ENCODE measurements around the gene TUBA4B.

The TUBA4B gene

GRCh38 chr2:219289537-219290361, 36.7 kb downstream of the TUBA4B start:
- peaks cover 0 to 40% (median 31%) of the 10 kb centered on the region in 5 donors for H3K4me1 ChIP-seq (ENCODE audit: control insufficient read depth in 5 of 5, insufficient read depth in 5 of 5, low read length in 5 of 5)
- H3K9ac ChIP-seq (ENCODE audit: low read length in 5 of 5): peak overlapping the region in 2 of 5 donors; percentile 26 to 48

GRCh38 chr2:219290381-219291171, 37.5 kb downstream of the TUBA4B start:
- peak overlapping the region in 1 of 5 donors; percentile 26 for H3K9ac ChIP-seq (ENCODE audit: low read length in 5 of 5)
- H3K4me1 ChIP-seq (ENCODE audit: control insufficient read depth in 5 of 5, insufficient read depth in 5 of 5, low read length in 5 of 5): peaks cover 0 to 39% (median 36%) of the 10 kb centered on the region in 5 donors
- H3K9me3 ChIP-seq (ENCODE audit: control insufficient read depth in 5 of 5, low read length in 5 of 5): no peaks in the 10 kb centered on the region
- peaks cover 0 to 12% (median 6%) of the 10 kb centered on the region in 5 donors for H3K36me3 ChIP-seq (ENCODE audit: control insufficient read depth in 5 of 5, insufficient read depth in 5 of 5, low read length in 5 of 5)
- H3K27me3 ChIP-seq (ENCODE audit: control insufficient read depth in 5 of 5, insufficient read depth in 4 of 5, low read length in 5 of 5): no peaks in the 10 kb centered on the region
- H3K4me3 ChIP-seq (ENCODE audit: low read depth in 1 of 5, low read length in 5 of 5): no peak overlapping the region
- H3K27ac ChIP-seq (ENCODE audit: low read depth, low read length): peak overlapping the region; percentile 65

More at GRCh38 chr2:219289537-219290361, 36.7 kb downstream of the TUBA4B start:
- Histone ChIP-seq H3K27me3 (ENCODE audit: control insufficient read depth in 5 of 5, insufficient read depth in 4 of 5, low read length in 5 of 5) (no peaks in the 10 kb centered on the region), H3K4me3 (ENCODE audit: low read depth in 1 of 5, low read length in 5 of 5) (no peak overlapping the region), H3K9me3 (ENCODE audit: control insufficient read depth in 5 of 5, low read length in 5 of 5) (no peaks in the 10 kb centered on the region), H3K36me3 (ENCODE audit: control insufficient read depth in 5 of 5, insufficient read depth in 5 of 5, low read length in 5 of 5) (peaks cover 0 to 21% (median 14%) of the 10 kb centered on the region in 5 donors), H3K27ac (ENCODE audit: low read depth, low read length) (peak overlapping the region; percentile 65)

GRCh38 chr2:219291394-219291793, 38.4 kb downstream of the TUBA4B start:
- Histone ChIP-seq H3K9me3 (ENCODE audit: control insufficient read depth in 5 of 5, low read length in 5 of 5) (no peaks in the 10 kb centered on the region), H3K36me3 (ENCODE audit: control insufficient read depth in 5 of 5, insufficient read depth in 5 of 5, low read length in 5 of 5) (peaks cover 0 to 6% (median 4%) of the 10 kb centered on the region in 5 donors), H3K4me3 (ENCODE audit: low read depth in 1 of 5, low read length in 5 of 5) (no peak overlapping the region), H3K27me3 (ENCODE audit: control insufficient read depth in 5 of 5, insufficient read depth in 4 of 5, low read length in 5 of 5) (no peaks in the 10 kb centered on the region), H3K4me1 (ENCODE audit: control insufficient read depth in 5 of 5, insufficient read depth in 5 of 5, low read length in 5 of 5) (peaks cover 0 to 34% (median 30%) of the 10 kb centered on the region in 5 donors), H3K27ac (ENCODE audit: low read depth, low read length) (no peak overlapping the region), H3K9ac (ENCODE audit: low read length in 5 of 5) (no peak overlapping the region)

- H3K27ac ChIP-seq (ENCODE audit: low read depth, low read length): no peak overlapping the region
- H3K4me1 ChIP-seq (ENCODE audit: control insufficient read depth in 5 of 5, insufficient read depth in 5 of 5, low read length in 5 of 5): peaks cover 0 to 31% (median 25%) of the 10 kb centered on the region in 5 donors
- peaks cover 0 to under 1% (median 0%) of the 10 kb centered on the region in 5 donors for H3K36me3 ChIP-seq (ENCODE audit: control insufficient read depth in 5 of 5, insufficient read depth in 5 of 5, low read length in 5 of 5)
- no peaks in the 10 kb centered on the region for H3K27me3 ChIP-seq (ENCODE audit: control insufficient read depth in 5 of 5, insufficient read depth in 4 of 5, low read length in 5 of 5)
- H3K9ac ChIP-seq (ENCODE audit: low read length in 5 of 5): no peak overlapping the region
- no peaks in the 10 kb centered on the region for H3K9me3 ChIP-seq (ENCODE audit: control insufficient read depth in 5 of 5, low read length in 5 of 5)
- H3K4me3 ChIP-seq (ENCODE audit: low read depth in 1 of 5, low read length in 5 of 5): no peak overlapping the region
Observed at GRCh38 chr2:219291910-219292490, 39.0 kb downstream of the TUBA4B start.

- Histone ChIP-seq H3K9me3 (ENCODE audit: control insufficient read depth in 5 of 5, low read length in 5 of 5) (no peaks in the 10 kb centered on the region), H3K27me3 (ENCODE audit: control insufficient read depth in 5 of 5, insufficient read depth in 4 of 5, low read length in 5 of 5) (peaks cover 0 to 2% (median 0%) of the 10 kb centered on the region in 5 donors), H3K27ac (ENCODE audit: low read depth, low read length) (no peak overlapping the region), H3K4me1 (ENCODE audit: control insufficient read depth in 5 of 5, insufficient read depth in 5 of 5, low read length in 5 of 5) (peaks cover 0 to 31% (median 25%) of the 10 kb centered on the region in 5 donors), H3K4me3 (ENCODE audit: low read depth in 1 of 5, low read length in 5 of 5) (no peak overlapping the region), H3K9ac (ENCODE audit: low read length in 5 of 5) (no peak overlapping the region), H3K36me3 (ENCODE audit: control insufficient read depth in 5 of 5, insufficient read depth in 5 of 5, low read length in 5 of 5) (no peaks in the 10 kb centered on the region)
Observed at GRCh38 chr2:219292616-219293015, 39.6 kb downstream of the TUBA4B start.

GRCh38 chr2:219293736-219294231, 40.7 kb downstream of the TUBA4B start:
- H3K27ac ChIP-seq (ENCODE audit: low read depth, low read length): peak overlapping the region; percentile 60
- H3K27me3 ChIP-seq (ENCODE audit: control insufficient read depth in 5 of 5, insufficient read depth in 4 of 5, low read length in 5 of 5): peaks cover 0 to 4% (median 0%) of the 10 kb centered on the region in 5 donors
- H3K36me3 ChIP-seq (ENCODE audit: control insufficient read depth in 5 of 5, insufficient read depth in 5 of 5, low read length in 5 of 5): no peaks in the 10 kb centered on the region
- H3K4me3 ChIP-seq (ENCODE audit: low read depth in 1 of 5, low read length in 5 of 5): peak overlapping the region in 2 of 5 donors; percentile 33 to 74
- peak overlapping the region in 4 of 5 donors; percentile 56 to 91 (median 78) for H3K9ac ChIP-seq (ENCODE audit: low read length in 5 of 5)
- H3K4me1 ChIP-seq (ENCODE audit: control insufficient read depth in 5 of 5, insufficient read depth in 5 of 5, low read length in 5 of 5): peaks cover 0 to 34% (median 26%) of the 10 kb centered on the region in 5 donors
- H3K9me3 ChIP-seq (ENCODE audit: control insufficient read depth in 5 of 5, low read length in 5 of 5): no peaks in the 10 kb centered on the region

GRCh38 chr2:219294356-219295351, 41.6 kb downstream of the TUBA4B start:
- Histone ChIP-seq H3K9me3 (ENCODE audit: control insufficient read depth in 5 of 5, low read length in 5 of 5) (no peaks in the 10 kb centered on the region), H3K9ac (ENCODE audit: low read length in 5 of 5) (peak overlapping the region; percentile 56 to 91 (median 76)), H3K4me1 (ENCODE audit: control insufficient read depth in 5 of 5, insufficient read depth in 5 of 5, low read length in 5 of 5) (peaks cover 0 to 30% (median 23%) of the 10 kb centered on the region in 5 donors), H3K27me3 (ENCODE audit: control insufficient read depth in 5 of 5, insufficient read depth in 4 of 5, low read length in 5 of 5) (peaks cover 0 to 10% (median 7%) of the 10 kb centered on the region in 5 donors), H3K27ac (ENCODE audit: low read depth, low read length) (peak overlapping the region; percentile 60), H3K36me3 (ENCODE audit: control insufficient read depth in 5 of 5, insufficient read depth in 5 of 5, low read length in 5 of 5) (no peaks in the 10 kb centered on the region), H3K4me3 (ENCODE audit: low read depth in 1 of 5, low read length in 5 of 5) (peak overlapping the region; percentile 33 to 74 (median 64))

- H3K9ac ChIP-seq (ENCODE audit: low read length in 5 of 5): no peak overlapping the region
- peaks cover 0 to 15% (median 11%) of the 10 kb centered on the region in 5 donors for H3K27me3 ChIP-seq (ENCODE audit: control insufficient read depth in 5 of 5, insufficient read depth in 4 of 5, low read length in 5 of 5)
- no peak overlapping the region for H3K27ac ChIP-seq (ENCODE audit: low read depth, low read length)
- peaks cover 0 to 24% (median 16%) of the 10 kb centered on the region in 5 donors for H3K4me1 ChIP-seq (ENCODE audit: control insufficient read depth in 5 of 5, insufficient read depth in 5 of 5, low read length in 5 of 5)
- no peak overlapping the region for H3K4me3 ChIP-seq (ENCODE audit: low read depth in 1 of 5, low read length in 5 of 5)
- H3K9me3 ChIP-seq (ENCODE audit: control insufficient read depth in 5 of 5, low read length in 5 of 5): no peaks in the 10 kb centered on the region
- no peaks in the 10 kb centered on the region for H3K36me3 ChIP-seq (ENCODE audit: control insufficient read depth in 5 of 5, insufficient read depth in 5 of 5, low read length in 5 of 5)
Observed at GRCh38 chr2:219296142-219296541, 43.1 kb downstream of the TUBA4B start.

Measured in subcutaneous abdominal adipose tissue (tissue), 5 donors.